HG02623 (cell line): ENCODE measurements around the gene KCNJ14.
A peak's percentile ranks its signal among the peaks of the same experiment; 100 is the strongest.

Source experiments
- ATAC-seq: cut with Tn5 transposase; IDR thresholded peaks from one replicate; pipeline ENCODE4 v1.9.1; 2021; ENCODE audit warnings: moderate library complexity; ENCODE audit not compliant: unreplicated experiment

KCNJ14 gene

DNA sequence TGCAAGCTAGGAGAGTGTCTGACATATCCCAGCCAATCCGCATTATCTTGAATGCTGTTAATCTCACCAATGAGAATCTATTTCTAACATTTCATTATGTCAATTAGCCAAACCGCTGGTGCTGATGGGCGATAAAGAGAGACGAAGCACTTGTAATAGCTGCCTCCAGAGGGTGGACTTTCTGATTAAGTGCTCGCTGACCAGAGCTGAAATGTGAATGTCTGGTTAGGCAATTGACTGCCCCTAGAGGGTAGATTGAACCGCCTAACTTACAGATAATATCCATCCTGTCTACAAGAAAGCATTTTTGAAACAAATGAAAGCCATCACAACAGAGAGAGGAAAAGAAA is 10.1 kb upstream of the KCNJ14 start:
- peak; percentile 10 for ATAC-seq

GRCh38 chr19:48445606-48446481 is 9.5 kb upstream of the KCNJ14 start, which contains the start of gene GRWD1:
TSS of gene GRWD1 (plus strand) at chr19:48445983. CDS start at chr19:48446006, 23 bp downstream.
- peak; percentile 81 for ATAC-seq

DNA sequence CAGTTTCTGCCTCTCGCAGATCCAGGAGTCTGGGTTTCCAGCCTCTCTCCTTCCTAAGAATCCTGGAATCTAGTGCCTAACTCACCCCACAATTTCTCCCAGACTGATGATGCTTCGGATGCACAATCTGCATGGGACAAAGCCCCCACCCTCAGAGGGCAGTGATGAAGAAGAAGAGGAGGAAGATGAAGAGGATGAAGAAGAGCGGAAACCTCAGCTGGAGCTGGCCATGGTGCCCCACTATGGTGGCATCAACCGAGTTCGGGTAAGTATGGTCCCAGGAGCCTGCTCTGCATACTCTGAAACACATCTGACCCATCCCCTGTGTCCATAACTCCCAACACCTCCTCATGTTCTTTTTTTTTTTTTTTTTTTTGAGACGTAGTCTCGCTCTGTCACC is 8.8 kb upstream of the KCNJ14 start:
- ATAC-seq: no peak

DNA sequence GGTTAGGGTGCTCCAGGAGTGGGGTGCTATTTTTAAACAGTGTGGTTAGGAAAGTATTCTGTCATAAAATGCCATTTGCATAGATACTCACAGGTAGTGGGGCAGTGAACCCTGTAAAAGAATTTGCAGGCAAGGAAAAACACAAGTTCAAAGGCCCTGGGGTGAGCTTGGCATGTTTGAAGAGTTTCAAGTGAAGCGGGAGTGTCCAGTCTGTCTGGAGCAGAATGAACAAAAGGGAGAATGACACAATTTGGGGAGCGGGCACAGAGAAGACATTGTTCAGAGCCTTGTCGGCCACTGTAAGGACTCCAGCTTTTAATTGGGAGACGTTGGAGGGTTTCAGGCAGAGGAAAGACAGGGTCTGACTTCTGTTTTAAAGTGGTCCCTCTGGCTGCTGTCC is 6.8 kb upstream of the KCNJ14 start:
- ATAC-seq: no peak

DNA sequence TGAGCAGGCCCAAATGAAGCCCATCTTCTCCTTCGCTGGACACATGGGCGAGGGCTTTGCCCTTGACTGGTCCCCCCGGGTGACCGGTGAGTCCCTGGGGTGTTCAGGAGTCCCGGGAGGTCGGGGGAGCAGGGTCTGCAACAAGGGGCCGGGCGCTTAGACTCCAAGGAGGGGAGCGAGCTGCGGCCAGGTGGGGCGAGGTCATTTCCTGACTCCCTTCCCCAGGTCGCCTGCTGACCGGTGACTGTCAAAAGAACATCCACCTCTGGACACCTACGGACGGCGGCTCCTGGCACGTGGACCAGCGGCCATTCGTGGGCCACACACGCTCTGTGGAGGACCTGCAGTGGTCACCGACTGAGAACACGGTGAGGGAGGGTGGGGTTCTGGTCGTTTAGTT is 4.9 kb upstream of the KCNJ14 start:
- no peak for ATAC-seq

GRCh38 chr19:48450863-48451262 is 4.5 kb upstream of the KCNJ14 start:
- no peak for ATAC-seq

DNA sequence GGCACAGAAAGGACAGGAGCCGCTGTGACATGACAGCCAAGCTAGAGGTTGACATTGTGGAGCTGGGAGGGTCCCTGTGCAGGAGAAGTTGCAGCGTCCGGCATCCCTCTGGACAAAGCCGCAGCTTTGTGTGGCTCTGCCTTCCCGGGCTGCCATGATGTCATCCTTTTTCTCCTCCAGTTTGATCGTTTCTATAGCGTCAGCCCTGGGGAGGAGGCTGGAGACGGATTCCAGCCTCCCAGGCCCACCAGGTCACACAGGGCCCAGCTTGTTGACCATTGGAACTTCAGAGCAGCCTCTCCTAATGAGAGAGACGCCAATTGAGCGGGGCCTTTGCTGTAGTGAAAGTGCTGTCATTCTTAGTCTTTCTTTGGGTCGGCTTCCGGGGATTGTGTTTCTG is 3.8 kb upstream of the KCNJ14 start:
- ATAC-seq: no peak

DNA sequence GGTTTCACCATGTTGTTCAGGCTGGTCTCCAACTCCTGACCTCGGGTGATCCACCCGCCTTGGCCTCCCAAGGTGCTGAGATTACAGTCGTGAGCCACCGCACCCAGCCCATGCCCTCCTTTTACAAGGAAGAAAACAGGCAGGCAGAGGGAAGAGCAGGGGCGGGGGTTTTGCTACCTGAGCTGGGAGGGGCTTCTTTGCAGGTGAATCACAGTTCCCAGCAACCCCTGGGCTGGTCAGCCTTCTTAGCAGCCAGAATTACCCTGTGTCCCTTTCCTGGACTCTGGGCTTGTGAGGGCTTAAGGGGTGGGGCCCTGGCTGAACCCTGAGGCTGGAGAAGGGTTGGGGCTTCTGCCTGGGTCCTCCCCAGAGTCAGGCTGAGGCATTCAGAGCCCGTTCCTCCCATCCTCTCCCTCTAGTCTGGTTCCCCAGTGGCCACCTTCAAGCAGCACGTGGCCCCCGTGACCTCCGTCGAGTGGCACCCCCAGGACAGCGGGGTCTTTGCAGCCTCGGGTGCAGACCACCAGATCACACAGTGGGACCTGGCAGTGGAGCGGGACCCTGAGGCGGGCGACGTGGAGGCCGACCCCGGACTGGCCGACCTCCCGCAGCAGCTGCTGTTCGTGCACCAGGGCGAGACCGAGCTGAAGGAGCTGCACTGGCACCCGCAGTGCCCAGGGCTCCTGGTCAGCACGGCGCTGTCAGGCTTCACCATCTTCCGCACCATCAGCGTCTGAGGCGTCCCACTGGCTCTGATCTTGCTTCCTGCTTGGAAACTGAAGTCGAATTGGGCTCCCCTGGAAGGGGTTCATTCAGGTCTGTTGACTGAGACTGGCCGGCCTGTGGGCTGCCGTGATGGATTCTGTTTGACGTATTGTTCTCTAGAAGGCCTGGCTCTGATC is 2.8 kb upstream of the KCNJ14 start:
- no peak for ATAC-seq

DNA sequence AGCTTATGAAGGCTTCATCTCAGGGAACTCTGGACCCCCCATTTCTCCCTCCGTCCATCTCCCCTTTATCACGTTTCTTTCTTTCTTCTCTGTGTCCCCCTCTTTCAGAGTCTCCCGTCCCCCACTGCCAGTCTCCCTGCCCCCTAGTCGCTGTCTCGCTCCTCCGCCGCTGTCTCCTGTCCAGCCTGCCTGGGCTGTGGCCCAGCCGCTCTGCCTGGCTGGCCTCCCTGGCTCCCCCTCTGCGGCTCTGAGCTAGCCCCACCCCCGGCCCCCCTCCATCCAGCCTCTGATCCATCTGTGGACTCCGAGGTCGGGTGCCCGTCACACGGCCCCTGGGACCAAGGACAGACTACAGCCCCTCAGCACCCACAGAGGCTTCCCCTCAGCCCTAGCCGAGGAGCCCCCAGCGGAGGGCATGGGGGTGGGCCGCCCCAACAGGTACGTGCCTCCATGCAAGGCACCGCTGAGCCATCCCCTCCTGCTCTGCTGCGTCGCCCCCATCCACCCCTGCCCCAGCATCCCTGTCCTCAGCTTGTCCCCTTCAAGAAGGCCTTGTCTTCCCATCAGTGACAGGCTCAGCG is 1.1 kb upstream of the KCNJ14 start:
- ATAC-seq: no peak

DNA sequence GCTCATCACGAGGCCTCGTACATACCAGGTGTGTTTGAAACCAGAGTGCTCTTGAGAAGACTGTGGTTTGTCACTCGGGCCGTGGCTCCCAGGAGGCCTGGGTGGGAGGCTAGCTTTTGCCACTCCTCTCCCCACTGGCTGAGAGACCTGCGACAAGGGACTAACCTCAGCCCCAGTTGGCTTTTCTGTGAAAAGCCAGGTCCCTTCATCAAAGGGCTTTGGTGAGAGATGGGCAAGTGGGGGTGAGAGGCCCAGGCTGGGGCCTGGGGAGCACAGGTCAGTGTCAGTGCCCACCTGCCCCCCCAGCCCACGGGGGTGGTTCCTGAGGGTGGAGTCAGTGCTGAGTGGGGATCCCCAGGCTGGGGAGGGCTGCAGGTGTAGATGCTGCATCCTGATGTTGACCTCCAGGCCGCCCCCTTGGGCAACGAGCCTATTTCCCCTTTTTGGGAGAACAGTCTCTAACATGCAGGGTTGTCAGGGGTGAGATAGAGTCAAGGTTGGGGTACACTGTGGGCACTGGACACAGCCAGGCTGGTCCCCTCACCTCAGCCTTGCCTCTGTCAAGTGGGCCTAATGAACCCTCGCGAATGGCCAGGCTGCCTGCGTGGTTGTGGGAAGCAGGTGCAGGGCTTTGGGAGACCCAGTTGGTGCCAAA is 661 bp downstream of the KCNJ14 start:
- no peak for ATAC-seq

- ATAC-seq: no peak
Observed at GRCh38 chr19:48456864-48457263, 1.5 kb downstream of the KCNJ14 start.

DNA sequence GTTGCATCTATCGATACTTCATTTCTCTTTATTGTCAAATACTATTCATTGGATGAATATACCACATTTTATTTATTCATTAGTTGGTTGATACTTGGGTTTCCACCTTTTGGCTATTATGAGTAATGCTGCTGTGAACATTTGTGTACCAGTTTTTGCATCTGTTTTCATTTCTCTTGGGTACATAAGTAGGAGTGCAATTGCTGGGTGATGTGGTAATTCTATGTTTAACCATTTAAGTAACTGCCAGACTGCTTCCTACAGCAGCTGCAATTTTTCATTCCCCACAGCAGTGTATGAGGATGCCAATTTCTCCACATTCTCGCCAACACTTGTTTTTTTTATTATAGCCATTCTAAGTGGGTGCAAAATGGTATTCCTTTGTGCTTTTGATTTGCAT is 2.6 kb downstream of the KCNJ14 start:
- no peak for ATAC-seq

DNA sequence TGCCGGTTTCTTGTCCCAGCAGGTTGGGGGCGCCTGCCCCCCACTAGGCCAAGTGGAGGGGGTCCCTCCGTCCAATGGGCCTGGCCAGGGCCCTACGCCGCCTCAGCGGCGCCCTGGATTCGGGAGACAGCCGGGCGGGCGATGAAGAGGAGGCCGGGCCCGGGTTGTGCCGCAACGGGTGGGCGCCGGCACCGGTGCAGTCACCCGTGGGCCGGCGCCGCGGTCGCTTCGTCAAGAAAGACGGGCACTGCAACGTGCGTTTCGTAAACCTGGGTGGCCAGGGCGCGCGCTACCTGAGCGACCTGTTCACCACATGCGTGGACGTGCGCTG is 6.2 kb downstream of the KCNJ14 start:
- no peak for ATAC-seq

DNA sequence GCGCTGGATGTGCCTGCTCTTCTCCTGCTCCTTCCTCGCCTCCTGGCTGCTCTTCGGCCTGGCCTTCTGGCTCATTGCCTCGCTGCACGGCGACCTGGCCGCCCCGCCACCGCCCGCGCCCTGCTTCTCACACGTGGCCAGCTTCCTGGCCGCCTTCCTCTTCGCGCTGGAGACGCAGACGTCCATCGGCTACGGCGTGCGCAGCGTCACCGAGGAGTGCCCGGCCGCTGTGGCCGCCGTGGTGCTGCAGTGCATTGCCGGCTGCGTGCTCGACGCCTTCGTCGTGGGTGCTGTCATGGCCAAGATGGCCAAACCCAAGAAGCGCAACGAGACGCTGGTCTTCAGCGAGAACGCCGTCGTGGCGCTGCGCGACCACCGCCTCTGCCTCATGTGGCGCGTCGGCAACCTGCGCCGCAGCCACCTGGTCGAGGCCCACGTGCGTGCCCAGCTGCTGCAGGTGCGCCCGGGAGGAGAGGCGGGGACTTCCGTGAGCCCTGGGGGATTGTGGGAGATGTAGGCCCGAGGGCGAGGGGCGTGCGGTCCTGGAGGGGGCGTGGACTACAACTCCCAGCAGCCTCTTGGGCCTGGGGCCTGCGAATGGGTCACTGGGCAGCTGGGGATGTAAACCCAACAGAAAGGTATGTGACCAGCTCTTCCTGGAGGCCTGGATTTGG is 6.7 kb downstream of the KCNJ14 start:
- ATAC-seq: no peak

- no peak for ATAC-seq
Observed at GRCh38 chr19:48465215-48465614, 9.8 kb downstream of the KCNJ14 start.

- ATAC-seq: no peak
Observed at GRCh38 chr19:48466561-48467325, 11.4 kb downstream of the KCNJ14 start.

GRCh38 chr19:48468772-48469288 is 13.5 kb downstream of the KCNJ14 start:
- ATAC-seq: peak; percentile 85

GRCh38 chr19:48469289-48469881 is 14.0 kb downstream of the KCNJ14 start, which contains the start of gene CYTH2:
TSS of gene CYTH2 (plus strand) at chr19:48469369. CDS start at chr19:48469508, 139 bp downstream.
- peak; percentile 16 for ATAC-seq
